GM12892 (cell line): Measurements from ENCODE around the gene NEGR1.

Experiments
- POLR2A ChIP-seq: IDR thresholded peaks from 2 replicates; pipeline ENCODE4 v1.6.1; 2011; ENCODE audit warnings: low read depth, low read length, control low read depth
- POLR2AphosphoS5 ChIP-seq: IDR thresholded peaks from 2 replicates; pipeline ENCODE4 v1.6.1; 2011; ENCODE audit warnings: low read depth, low read length, control low read depth
- TAF1 ChIP-seq: IDR thresholded peaks from 2 replicates; pipeline ENCODE4 v1.6.1; 2011; ENCODE audit warnings: low read depth, mild to moderate bottlenecking, control low read depth, low read length, borderline replicate concordance

GRCh38 chr1:71488555-71489252 lies 793.6 kb downstream of the NEGR1 start:
- no peak for TF ChIP-seq POLR2A
- no peak for TF ChIP-seq POLR2AphosphoS5
- no peak for TF ChIP-seq TAF1
